Sigmoid colon (tissue), 4 donors: ENCODE measurements around the gene POLR2H.

Experiments
- EP300 ChIP-seq, 4 donors: sonication (generic); formaldehyde crosslinking; IDR thresholded peaks; one replicate each; pipeline ENCODE4 v1.6.1; 2017; ENCODE audit warnings: antibody characterized with exemption in 4 of 4
- TF ChIP-seq, protein P1 (sequence below), 4 experiments: fragments of 450-650 bp in 3 of 4; fragments of 200-600 bp in 1 of 4; IDR thresholded peaks; one replicate each; pipeline ENCODE4 v1.5.1; 2016 to 2019; ENCODE audit warnings: antibody characterized with exemption in 4 of 4, mild to moderate bottlenecking in 3 of 4, moderate library complexity in 2 of 4

DNA sequence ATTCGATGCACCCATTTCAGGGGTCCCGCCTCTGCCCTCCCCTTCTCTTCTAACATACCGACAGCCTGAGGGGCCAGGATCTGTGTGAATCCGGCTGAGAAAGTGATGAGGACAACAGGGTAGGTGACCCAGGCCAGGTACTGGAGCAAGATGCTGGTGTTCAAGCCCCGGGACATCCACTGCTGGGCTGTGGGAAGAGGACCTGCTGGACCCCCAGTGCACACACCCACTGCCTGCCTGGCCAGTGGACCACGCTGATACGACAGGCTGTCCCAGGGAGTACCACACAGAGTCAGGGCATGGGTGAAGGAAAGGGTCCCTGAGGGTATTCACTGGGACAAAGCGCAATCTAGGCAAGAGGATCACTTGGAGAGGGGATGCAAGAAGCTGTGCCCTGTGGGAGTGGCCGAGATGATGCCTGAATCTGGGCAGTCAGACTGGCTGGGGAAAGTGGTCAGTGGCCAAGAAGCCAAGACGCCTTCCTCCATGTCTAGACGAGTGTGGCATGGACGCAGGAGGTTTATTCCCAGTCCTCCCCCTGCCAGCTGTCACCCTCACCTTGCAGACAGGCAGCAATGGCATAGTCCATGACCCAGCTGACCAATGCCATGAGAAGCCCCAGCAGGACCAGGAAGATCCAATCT is 3.3 kb upstream of the POLR2H start:
- TF ChIP-seq, protein P1, sequence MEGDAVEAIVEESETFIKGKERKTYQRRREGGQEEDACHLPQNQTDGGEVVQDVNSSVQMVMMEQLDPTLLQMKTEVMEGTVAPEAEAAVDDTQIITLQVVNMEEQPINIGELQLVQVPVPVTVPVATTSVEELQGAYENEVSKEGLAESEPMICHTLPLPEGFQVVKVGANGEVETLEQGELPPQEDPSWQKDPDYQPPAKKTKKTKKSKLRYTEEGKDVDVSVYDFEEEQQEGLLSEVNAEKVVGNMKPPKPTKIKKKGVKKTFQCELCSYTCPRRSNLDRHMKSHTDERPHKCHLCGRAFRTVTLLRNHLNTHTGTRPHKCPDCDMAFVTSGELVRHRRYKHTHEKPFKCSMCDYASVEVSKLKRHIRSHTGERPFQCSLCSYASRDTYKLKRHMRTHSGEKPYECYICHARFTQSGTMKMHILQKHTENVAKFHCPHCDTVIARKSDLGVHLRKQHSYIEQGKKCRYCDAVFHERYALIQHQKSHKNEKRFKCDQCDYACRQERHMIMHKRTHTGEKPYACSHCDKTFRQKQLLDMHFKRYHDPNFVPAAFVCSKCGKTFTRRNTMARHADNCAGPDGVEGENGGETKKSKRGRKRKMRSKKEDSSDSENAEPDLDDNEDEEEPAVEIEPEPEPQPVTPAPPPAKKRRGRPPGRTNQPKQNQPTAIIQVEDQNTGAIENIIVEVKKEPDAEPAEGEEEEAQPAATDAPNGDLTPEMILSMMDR (IDR thresholded peaks at IDR 0.05) = no peak
- no peak for TF ChIP-seq EP300 (IDR thresholded peaks at IDR 0.05)
